Bronchial epithelial cell (primary cell): ENCODE results near the gene SPDYC. TPM values are rescaled to one million over a fixed set of nuclear protein-coding genes. Genes with fewer than 3 reads are reported as not detected.

Source experiments
- DNase-seq: peaks from one replicate; pipeline ENCODE4 v3.0.0-alpha.2; 2010; ENCODE audit warnings: low read depth
- FAIRE-seq: peaks from 2 replicates; lab custom pipeline; 2011; peaks lifted over from hg19 to GRCh38; lab: Jason Lieb, UNC
- H3K27me3 ChIP-seq: 2 replicates; pipeline ENCODE4 v1.5.1; 2011; ENCODE audit warnings: low read length; ENCODE audit not compliant: control insufficient read depth, insufficient read depth
- H3K36me3 ChIP-seq: 2 replicates; pipeline ENCODE4 v1.5.1; 2011; ENCODE audit warnings: low read length; ENCODE audit not compliant: control insufficient read depth, insufficient read depth
- H3K4me3 ChIP-seq: 2 replicates; pipeline ENCODE4 v1.5.1; 2011; ENCODE audit warnings: mild to moderate bottlenecking, low read depth, low read length, control low read depth
- total RNA-seq: library from RNA; depleted of rRNA; stranded (reverse); fragments of >200 nt; gene quantifications from 2 replicates; pipeline ENCODE4 v1.2.1, GENCODE V29; 2014
- TF ChIP-seq, protein P1 (sequence below): IDR thresholded peaks from 2 replicates; pipeline ENCODE4 v1.5.1; 2011; ENCODE audit warnings: mild to moderate bottlenecking, moderate library complexity, low read length, control low read depth, inconsistent platforms; ENCODE audit not compliant: insufficient read depth, severe bottlenecking

Gene SPDYC
- total RNA-seq, 1 donor from 2014 or later: not detected

DNA sequence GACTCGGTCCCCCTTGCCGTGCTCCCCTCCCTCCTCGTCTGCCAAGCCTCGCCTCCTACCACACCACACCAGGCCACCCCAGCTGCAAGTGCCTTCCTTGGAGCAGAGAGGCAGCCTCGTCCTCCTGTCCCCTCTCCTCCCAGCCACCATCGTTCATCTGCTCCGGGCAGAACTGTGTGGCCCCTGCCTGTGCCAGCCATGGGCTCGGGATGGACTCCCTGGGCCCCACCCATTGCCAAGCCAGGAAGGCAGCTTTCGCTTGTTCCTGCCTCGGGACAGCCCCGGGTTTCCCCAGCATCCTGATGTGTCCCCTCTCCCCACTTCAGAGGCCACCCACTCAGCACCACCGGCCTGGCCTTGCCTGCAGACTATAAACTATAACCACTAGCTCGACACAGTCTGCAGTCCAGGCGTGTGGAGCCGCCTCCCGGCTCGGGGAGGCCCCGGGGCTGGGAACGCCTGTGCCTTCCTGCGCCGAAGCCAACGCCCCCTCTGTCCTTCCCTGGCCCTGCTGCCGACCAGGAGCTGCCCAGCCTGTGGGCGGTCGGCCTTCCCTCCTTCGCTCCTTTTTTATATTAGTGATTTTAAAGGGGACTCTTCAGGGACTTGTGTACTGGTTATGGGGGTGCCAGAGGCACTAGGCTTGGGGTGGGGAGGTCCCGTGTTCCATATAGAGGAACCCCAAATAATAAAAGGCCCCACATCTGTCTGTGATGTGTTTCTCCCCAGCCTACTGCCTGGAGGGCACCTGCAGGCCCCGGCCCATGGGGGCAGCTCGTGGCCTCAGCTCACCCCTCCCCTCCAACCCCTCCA lies 41.5 kb downstream of the SPDYC start:
- H3K4me3 ChIP-seq: no peak overlapping the region
- FAIRE-seq: no peak
- DNase-seq: no peak
- peaks cover 31% of the 10 kb centered on the region for H3K36me3 ChIP-seq
- no peaks in the 10 kb centered on the region for H3K27me3 ChIP-seq
- TF ChIP-seq, protein P1, sequence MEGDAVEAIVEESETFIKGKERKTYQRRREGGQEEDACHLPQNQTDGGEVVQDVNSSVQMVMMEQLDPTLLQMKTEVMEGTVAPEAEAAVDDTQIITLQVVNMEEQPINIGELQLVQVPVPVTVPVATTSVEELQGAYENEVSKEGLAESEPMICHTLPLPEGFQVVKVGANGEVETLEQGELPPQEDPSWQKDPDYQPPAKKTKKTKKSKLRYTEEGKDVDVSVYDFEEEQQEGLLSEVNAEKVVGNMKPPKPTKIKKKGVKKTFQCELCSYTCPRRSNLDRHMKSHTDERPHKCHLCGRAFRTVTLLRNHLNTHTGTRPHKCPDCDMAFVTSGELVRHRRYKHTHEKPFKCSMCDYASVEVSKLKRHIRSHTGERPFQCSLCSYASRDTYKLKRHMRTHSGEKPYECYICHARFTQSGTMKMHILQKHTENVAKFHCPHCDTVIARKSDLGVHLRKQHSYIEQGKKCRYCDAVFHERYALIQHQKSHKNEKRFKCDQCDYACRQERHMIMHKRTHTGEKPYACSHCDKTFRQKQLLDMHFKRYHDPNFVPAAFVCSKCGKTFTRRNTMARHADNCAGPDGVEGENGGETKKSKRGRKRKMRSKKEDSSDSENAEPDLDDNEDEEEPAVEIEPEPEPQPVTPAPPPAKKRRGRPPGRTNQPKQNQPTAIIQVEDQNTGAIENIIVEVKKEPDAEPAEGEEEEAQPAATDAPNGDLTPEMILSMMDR: no peak

DNA sequence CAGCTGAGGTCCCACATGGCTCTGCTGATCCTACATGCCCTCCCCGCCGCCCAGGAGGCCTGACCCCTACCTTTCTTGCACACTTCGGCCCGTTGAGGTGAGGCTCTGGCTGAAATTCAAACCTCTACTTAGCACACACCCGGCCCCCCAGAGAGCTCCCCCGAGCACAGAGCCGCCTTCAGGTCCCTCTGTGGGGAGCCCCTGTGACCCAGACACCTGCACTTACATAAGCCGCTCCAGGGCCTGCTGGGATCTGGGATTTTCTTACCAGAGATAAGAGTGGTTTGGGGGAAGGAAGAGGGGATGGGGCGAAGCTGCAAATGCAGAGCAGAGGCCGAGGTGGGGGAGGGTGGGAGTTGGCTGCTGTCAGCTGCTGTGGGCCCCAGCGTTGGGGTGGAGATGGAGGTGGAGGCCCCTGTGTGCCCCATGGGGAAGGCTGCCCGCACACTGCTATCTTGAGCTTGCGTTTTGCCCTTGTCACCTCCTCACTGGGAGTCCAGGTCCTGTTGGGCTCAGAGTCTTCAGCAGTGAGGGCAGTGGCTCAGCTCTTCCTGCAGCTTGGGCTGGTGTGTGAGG lies 42.3 kb downstream of the SPDYC start:
- H3K36me3 ChIP-seq: peaks cover 29% of the 10 kb centered on the region
- no peaks in the 10 kb centered on the region for H3K27me3 ChIP-seq
- no peak for DNase-seq
- no peak for FAIRE-seq
- TF ChIP-seq, protein P1: no peak
- H3K4me3 ChIP-seq: no peak overlapping the region

DNA sequence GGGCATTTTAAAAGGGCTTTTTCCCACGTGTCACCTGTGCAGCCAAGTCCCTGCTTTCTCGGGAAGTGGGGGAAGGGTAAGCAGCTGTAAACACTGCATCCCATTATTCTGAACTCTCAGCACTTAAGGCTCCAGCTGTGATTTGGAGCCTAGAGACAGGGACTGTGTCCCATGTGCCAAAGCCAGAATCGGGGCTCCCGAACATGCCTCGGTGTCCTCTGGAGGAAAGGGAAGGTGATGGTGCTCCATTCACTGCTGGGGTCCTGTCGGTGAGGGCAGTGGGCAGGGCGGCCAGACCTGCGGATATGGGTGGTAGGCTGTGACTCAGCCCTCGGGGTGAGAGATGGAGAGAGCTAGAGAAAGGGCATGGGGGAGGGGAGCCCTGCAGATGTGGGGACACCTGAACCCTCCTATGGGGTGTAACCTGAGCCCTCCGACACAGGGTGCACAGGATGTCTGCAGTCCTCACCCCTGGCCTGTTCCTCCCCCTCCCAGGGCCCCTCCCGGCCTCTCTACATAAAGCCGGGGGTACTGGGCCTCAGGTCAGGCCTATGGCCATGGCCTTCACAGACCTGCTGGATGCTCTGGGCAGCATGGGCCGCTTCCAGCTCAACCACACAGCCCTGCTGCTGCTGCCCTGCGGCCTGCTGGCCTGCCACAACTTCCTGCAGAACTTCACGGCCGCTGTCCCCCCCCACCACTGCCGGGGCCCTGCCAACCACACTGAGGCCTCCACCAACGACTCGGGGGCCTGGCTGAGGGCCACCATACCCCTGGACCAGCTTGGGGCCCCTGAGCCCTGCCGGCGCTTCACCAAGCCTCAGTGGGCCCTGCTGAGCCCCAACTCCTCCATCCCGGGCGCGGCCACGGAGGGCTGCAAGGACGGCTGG lies 43.5 kb downstream of the SPDYC start:
- TF ChIP-seq, protein P1: no peak
- DNase-seq: no peak
- Histone ChIP-seq H3K36me3 (peaks cover 23% of the 10 kb centered on the region), H3K4me3 (no peak overlapping the region), H3K27me3 (no peaks in the 10 kb centered on the region)
- FAIRE-seq: peak; percentile 52

DNA sequence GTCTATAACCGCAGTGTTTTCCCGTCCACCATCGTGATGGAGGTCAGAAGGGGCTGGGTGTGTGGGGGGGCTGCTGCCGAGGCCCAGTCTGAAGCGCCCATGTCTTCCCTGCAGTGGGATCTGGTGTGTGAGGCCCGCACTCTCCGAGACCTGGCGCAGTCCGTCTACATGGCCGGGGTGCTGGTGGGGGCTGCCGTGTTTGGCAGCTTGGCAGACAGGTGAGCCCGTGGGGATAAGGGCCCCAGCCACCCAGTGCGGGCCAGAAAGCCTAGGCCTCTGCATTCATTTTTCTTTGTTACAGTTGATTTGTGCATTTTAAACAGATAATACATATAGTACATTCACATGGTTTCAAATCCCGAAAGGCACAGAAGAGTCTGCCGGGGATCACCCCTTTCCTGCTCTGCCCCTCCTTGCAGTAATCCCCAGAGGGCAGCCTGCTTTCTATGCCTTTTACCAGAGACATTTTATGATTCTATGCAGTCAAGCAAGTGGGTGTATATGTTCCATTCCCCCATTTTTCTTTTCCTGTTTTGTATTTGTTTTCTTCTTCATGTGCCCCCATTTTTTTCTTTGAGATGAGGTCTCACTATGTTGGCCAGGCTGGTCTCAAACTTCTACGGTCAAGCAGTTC lies 44.3 kb downstream of the SPDYC start:
- TF ChIP-seq, protein P1: no peak
- no peak for DNase-seq
- no peaks in the 10 kb centered on the region for H3K27me3 ChIP-seq
- peaks cover 20% of the 10 kb centered on the region for H3K36me3 ChIP-seq
- H3K4me3 ChIP-seq: no peak overlapping the region
- no peak for FAIRE-seq

DNA sequence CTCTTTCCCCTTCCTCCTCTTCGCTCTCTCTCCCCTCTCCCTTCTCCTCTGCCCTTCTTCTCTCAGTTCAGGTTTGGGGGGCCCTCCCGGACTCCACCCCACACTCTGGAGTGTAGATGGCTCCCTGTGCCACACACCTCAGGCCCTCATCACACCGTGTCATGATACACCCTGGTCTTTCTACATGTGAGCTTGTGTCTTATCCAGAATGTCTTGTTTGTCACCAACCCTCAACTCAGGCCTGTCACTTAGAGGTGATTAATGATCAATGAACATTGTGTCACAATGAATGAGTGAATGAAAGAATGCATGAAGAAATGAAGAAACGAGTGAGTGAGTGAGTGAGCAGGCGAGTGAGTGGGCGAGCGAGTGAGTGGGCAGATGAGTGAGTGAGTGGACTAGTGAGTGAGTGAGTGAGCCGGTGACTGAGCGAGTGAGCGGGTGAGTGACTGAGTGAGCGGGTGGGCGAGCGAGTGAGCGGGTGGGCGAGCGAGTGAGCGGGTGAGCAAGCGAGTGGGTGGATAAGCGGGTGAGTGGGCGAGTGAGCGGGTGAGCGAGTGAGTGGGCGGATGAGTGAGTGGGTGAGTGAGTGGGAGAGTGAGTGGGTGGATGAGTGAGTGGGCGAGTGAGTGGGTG lies 45.5 kb downstream of the SPDYC start:
- H3K4me3 ChIP-seq: no peak overlapping the region
- no peaks in the 10 kb centered on the region for H3K27me3 ChIP-seq
- H3K36me3 ChIP-seq: peaks cover 9% of the 10 kb centered on the region
- DNase-seq: no peak
- peak; percentile 36 for FAIRE-seq
- TF ChIP-seq, protein P1: no peak
